OCI-LY7 (cell line): ENCODE results near the gene TMEM161A. TPM values are rescaled to one million over a fixed set of nuclear protein-coding genes. Genes with fewer than 3 reads are reported as not detected.

ENCODE experiments used
- BruUV-seq: library from RNA; stranded (reverse); fragments of 400-500 nt; replicated peaks from 2 replicates; lab custom pipeline; 2021; lab: Mats Ljungman, UMichigan
- CTCF ChIA-PET: fragments of 300-600 bp; sonication (Branson Sonifier 250); formaldehyde crosslinking; loops from one replicate; lab custom pipeline; 2022; ENCODE audit warnings: antibody characterized with exemption; ENCODE audit not compliant: unreplicated experiment; lab: Charles Lee
- POLR2A ChIA-PET: fragments of 300-600 bp; sonication (Branson Sonifier 250); formaldehyde crosslinking; loops from one replicate; lab custom pipeline; 2022; ENCODE audit warnings: antibody characterized with exemption; lab: Charles Lee
- DNase-seq: peaks from one replicate; pipeline ENCODE4 v3.0.0-alpha.2; 2015; ENCODE audit warnings: low spot score
- H2AFZ ChIP-seq: fragments of 200-600 bp; sonication (generic), shearing (Covaris generic); 2 replicates; pipeline ENCODE4 v1.6.1; 2014; ENCODE audit warnings: mild to moderate bottlenecking, antibody characterized with exemption, low read length, moderate library complexity
- H3K27ac ChIP-seq: fragments of 200-600 bp; sonication (generic); 2 replicates; pipeline ENCODE4 v1.5.1; 2014; ENCODE audit warnings: mixed run types, low read depth, mild to moderate bottlenecking, moderate library complexity, low read length, inconsistent platforms; ENCODE audit not compliant: poor library complexity, severe bottlenecking
- H3K36me3 ChIP-seq: fragments of 200-600 bp; sonication (generic); 2 replicates; pipeline ENCODE4 v1.6.1; 2014; ENCODE audit warnings: mild to moderate bottlenecking, antibody characterized with exemption, low read length, moderate library complexity, mixed read lengths; ENCODE audit not compliant: insufficient read depth
- H3K4me1 ChIP-seq: fragments of 200-600 bp; sonication (generic); 2 replicates; pipeline ENCODE4 v1.5.1; 2014; ENCODE audit warnings: mild to moderate bottlenecking, low read length; ENCODE audit not compliant: insufficient read depth, poor library complexity, severe bottlenecking
- H3K4me2 ChIP-seq: fragments of 200-600 bp; sonication (generic); 2 replicates; pipeline ENCODE4 v1.6.1; 2014; ENCODE audit warnings: mild to moderate bottlenecking, low read length
- H3K4me3 ChIP-seq: fragments of 200-600 bp; sonication (generic); 2 replicates; pipeline ENCODE4 v1.5.1; 2014; ENCODE audit warnings: mild to moderate bottlenecking, low read depth, low read length; ENCODE audit not compliant: poor library complexity, severe bottlenecking
- H3K79me2 ChIP-seq: fragments of 200-600 bp; sonication (generic); 2 replicates; pipeline ENCODE4 v1.6.1; 2016; ENCODE audit warnings: low read depth, mild to moderate bottlenecking, low read length, moderate library complexity, mixed read lengths; ENCODE audit not compliant: insufficient read depth
- H3K9me2 ChIP-seq: fragments of 200-600 bp; sonication (generic); 2 replicates; pipeline ENCODE4 v1.6.1; 2016; ENCODE audit warnings: mild to moderate bottlenecking, low read length, mixed read lengths; ENCODE audit not compliant: insufficient read depth
- H3K9me3 ChIP-seq: fragments of 200-600 bp; sonication (generic); 2 replicates; pipeline ENCODE4 v1.6.1; 2014; ENCODE audit warnings: mild to moderate bottlenecking, mixed run types, low read length, mixed read lengths
- H4K20me1 ChIP-seq: fragments of 200-600 bp; sonication (generic); 2 replicates; pipeline ENCODE4 v1.6.1; 2014; ENCODE audit warnings: mild to moderate bottlenecking, antibody characterized with exemption, low read length, moderate library complexity, mixed read lengths; ENCODE audit not compliant: insufficient read depth
- CTCF ChIP-seq: fragments of 200-600 bp; sonication (generic); conservative IDR thresholded peaks from 2 replicates; pipeline ENCODE4 v1.5.1; 2014; ENCODE audit warnings: mild to moderate bottlenecking, antibody characterized with exemption, low read length, moderate library complexity, mixed read lengths
- EZH2phosphoT487 ChIP-seq: fragments of 200-600 bp; sonication (generic); IDR thresholded peaks from 2 replicates; pipeline ENCODE4 v1.6.1; 2018; ENCODE audit warnings: low read depth, borderline replicate concordance, mild to moderate bottlenecking, mixed run types, antibody characterized with exemption, low read length, moderate library complexity, mixed read lengths
- intact Hi-C: fragments of 100-400 bp; cut with micrococcal nuclease; formaldehyde crosslinking; loops from one replicate; pipeline ENCODE4 v1.10.0; 2022; ENCODE audit not compliant: unreplicated experiment
- total RNA-seq, 2 experiments: library from RNA; depleted of rRNA in 1 of 2; stranded (reverse); fragments of >200 nt in 1 of 2; shearing (Covaris generic) in 1 of 2; gene quantifications; 2 replicates each; pipeline ENCODE4 v1.2.3, GENCODE V29; 2014 to 2022

TMEM161A gene
- total RNA-seq, 2 experiments from 2014 or later = 31.2 to 40.5 TPM

- Histone ChIP-seq H4K20me1 (no peaks in the 10 kb centered on the region), H3K27ac (no peak overlapping the region), H3K9me3 (no peaks in the 10 kb centered on the region), H3K4me3 (no peak overlapping the region), H3K36me3 (0 out of 2 replicates have a peak, but pooled peaks cover 8% of the 10 kb centered on the region), H3K9me2 (no peaks in the 10 kb centered on the region), H3K4me2 (no peak overlapping the region), H2AFZ (no peak overlapping the region), H3K79me2 (no peaks in the 10 kb centered on the region), H3K4me1 (no peaks in the 10 kb centered on the region)
- intact Hi-C loops = no loop called here
- TF ChIP-seq CTCF (no peak), EZH2phosphoT487 (no peak)
- BruUV-seq = no TSS peak
- CTCF ChIA-PET = no interaction called here
- DNase-seq = no peak
- POLR2A ChIA-PET = no interaction called here
Observed at GRCh38 chr19:19095691-19096090, 42.6 kb downstream of the TMEM161A start.

GRCh38 chr19:19094513-19094912 is 43.8 kb downstream of the TMEM161A start:
- Histone ChIP-seq H3K4me2 (no peak overlapping the region), H3K79me2 (no peaks in the 10 kb centered on the region), H4K20me1 (no peaks in the 10 kb centered on the region), H3K4me1 (no peaks in the 10 kb centered on the region), H3K9me3 (no peaks in the 10 kb centered on the region), H3K4me3 (no peak overlapping the region), H2AFZ (no peak overlapping the region), H3K9me2 (no peaks in the 10 kb centered on the region), H3K27ac (no peak overlapping the region), H3K36me3 (0 out of 2 replicates have a peak, but pooled peaks cover 8% of the 10 kb centered on the region)
- ChIA-PET POLR2A (no interaction called here), CTCF (no interaction called here)
- TF ChIP-seq CTCF (no peak), EZH2phosphoT487 (no peak)
- intact Hi-C loops = no loop called here
- no TSS peak for BruUV-seq
- no peak for DNase-seq

GRCh38 chr19:19087676-19088075 is 50.6 kb downstream of the TMEM161A start:
- Histone ChIP-seq H3K27ac (no peak overlapping the region), H2AFZ (no peak overlapping the region), H3K4me3 (no peak overlapping the region), H3K9me2 (no peaks in the 10 kb centered on the region), H4K20me1 (no peaks in the 10 kb centered on the region), H3K9me3 (no peaks in the 10 kb centered on the region), H3K79me2 (no peaks in the 10 kb centered on the region), H3K4me2 (no peak overlapping the region), H3K4me1 (no peaks in the 10 kb centered on the region), H3K36me3 (no peaks in the 10 kb centered on the region)
- no TSS peak for BruUV-seq
- ChIA-PET POLR2A (interaction anchor here (0.8 kb wide), 1 partner anchor 11 kb away, joined by 4 read pairs; no protein-coding TSS in a partner anchor), CTCF (no interaction called here)
- intact Hi-C loops = no loop called here
- DNase-seq = no peak
- TF ChIP-seq EZH2phosphoT487 (no peak), CTCF (no peak)
